Hematopoietic multipotent progenitor cell treated with erythropoietin and hydrocortisone succinate and interleukin-3 and kit ligand, for 15 days (in vitro differentiated cells): ENCODE measurements around the gene STK38.
"Not testable (repeated sequence)": the region's sequence is repeated elsewhere in the genome, so short reads cannot be mapped to it uniquely, and the experiment has no call there.

ENCODE experiments used
- DNase-seq: peaks from one replicate; pipeline ENCODE4 v3.0.0-alpha.2; 2015; ENCODE audit warnings: low spot score

Gene STK38

DNA sequence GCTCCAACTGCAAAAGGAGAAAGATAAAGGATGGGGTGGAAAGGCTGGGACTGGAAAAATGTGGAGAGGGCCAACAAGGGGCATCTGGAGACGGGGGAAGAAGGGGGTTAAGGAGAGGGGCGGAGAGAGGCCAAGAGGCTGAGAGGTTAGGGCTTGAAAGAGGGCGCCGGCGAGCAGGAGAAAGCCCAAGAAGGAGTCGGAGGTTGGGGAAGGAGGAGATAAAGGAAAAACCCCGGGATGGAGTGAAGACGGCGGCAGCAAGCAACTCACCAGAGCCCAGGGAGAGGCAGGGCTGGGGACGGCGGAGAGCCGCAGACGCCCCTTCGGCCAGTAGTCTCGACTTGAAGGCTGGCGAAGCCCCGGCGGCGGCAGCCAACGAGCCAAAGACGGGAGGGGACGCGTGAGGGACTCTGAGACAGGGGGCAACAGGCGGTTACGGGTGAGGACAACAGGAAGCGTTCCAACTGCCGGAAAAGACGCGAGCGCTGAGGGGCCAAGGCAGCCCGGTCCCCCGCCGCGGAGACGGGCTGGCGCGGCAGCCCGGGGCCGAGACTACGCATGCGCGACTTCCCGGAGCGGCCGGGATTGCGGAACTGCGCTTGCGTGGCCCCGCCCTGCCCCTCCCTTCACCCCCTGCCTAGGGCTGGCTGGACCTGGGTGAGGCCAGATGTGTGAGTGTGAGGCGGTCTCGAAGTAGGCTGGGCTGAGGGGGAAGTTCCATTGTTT is at the start of gene STK38:
Gene STK38, minus strand, starts transcription at position 560 of the 726 bp plus-strand sequence. CDS start 7,277 bp downstream, outside the sequence.
- peak; percentile 92 for DNase-seq

DNA sequence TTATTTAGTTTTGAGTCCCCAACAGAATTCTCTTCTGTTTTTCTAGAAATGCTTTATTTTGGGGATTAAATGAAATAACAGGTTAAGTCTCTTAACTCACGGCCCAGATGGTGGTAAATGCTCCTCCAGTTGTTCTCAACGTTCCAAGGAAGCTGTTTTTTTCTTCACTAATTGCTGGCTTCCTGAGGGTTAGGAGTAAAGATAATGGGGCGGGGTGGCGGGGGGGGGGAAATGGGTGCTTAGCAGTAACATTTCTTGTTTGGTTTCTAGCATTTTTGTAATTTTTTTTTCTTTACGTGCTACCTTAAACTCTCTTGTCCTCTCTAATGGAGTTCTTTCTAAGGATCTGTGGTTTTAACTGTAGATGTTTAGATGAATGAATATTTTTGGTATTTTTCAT is 49.1 kb upstream of the STK38 start:
- peak; percentile 21 for DNase-seq

DNA sequence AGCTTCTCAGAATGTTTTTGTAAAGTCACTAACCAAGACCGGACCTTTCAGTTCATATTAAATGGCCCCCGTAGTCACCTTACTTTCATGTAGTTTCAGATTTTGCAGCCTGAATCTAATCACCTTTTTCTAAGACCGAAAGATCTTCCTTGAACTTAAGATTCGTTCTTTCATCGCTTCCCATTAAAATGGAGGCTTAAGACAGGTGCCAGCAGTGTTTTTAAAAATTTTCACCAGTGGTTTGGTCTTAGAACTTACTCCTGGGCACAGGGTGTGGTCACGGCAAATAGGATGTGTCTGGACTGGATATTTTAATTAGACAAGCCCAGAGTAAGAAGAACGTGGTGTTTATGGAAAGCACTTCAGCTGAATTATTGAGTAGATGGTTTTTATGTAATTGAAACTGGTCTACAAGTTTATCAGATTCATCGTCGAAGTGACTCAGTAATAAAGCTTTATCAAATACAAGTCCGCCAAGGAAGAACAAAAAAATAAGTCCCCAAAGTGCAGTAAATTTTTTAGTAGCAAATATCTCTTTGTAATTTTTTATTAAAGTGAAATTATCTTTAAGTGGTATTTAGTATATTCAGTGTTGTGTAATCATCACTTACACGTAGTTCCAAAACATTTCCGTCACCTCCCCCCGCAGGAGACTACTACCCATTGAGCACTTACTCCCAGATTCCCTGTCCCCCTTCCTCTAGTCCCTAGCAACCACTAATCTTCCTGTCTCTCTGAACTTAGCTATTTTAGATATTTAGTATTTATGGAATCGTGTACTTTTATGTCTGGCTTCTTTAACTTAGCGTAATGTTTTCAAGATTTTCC is 47.8 kb upstream of the STK38 start:
- peak; percentile 58 for DNase-seq

DNA sequence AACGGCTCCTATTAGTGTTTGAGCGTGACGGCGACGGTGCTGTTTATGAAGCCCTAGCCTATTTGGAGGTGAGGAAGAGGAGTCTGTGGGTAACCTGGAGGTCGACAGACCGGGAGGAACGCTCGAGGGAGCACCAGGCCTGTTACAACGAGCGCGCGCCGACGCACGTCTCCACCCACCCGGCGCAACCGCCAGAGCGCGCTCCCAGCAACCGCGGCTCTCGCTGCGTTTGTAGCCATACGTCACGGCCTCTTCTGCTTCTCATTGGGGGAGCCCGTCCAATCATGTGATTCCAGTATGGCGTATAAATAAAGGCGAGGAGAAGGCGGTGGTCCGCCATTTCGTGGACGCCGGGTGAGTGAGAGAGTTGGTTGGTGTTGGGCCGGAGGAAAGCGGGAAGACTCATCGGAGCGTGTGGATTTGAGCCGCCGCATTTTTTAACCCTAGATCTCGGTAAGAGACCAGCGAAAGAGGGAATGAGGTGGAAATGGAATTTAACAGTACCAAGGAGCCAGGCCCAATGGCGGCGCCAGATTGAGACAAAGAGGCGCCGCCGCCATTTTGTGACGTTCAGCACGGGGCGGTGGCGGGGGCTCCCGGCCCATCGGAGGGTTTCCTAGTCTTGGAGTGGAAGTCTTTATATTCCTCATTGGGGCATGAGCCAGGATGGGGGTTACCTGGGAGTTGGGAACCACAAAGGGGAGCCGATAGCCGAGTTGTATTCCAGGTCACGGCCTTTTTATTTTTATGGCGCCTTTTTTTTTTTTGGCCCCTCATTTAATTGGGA is 46.9 kb upstream of the STK38 start, which contains the start of gene SRSF3:
Gene SRSF3, plus strand, starts transcription at position 334 of the 787 bp plus-strand sequence. CDS start 2,401 bp downstream, outside the sequence.
- DNase-seq = peak; percentile 99

DNA sequence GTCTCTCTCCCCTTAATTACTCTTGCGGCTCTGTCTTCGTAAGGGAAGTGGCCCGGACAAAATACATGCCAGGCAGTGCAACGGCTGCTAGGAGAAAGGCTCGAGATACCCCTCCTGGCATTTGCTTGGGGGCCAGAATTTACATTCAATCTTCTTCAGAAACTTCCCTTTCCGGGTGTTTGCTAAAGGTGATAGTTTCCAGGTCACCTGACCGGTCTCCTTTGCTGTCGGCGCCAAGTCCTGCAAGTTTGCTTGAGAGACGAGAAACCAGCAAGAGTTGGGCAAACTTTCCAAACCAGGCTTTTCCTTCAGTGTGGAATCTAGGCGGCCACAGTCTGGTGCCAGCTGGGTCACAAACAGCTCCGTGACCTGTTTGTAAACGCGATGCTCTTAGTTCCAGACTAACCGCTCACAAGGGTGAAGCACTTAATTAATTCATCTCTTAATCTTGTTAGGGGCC is 46.3 kb upstream of the STK38 start:
- no peak for DNase-seq

DNA sequence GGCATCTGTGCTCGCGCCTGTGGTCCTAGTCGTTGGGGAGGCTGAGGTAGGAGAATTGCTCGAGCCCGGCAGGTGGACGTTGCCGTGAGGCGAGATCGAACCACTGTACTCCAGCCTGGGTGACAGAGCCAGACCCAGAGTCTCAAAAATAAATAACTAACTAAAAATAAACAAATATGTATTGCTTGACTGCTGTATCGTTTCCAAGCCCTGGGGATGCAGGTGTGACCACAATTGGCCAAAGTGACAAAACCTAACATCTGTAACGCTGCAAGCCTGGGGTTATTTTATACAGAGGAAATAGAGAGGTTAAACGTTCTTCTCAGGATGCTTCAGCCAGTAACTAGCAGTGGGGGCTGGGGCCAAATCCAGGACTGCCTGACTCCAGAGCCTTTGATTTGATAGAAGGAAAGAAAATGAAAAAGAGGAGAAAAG is 45.0 kb upstream of the STK38 start:
- no peak for DNase-seq

DNA sequence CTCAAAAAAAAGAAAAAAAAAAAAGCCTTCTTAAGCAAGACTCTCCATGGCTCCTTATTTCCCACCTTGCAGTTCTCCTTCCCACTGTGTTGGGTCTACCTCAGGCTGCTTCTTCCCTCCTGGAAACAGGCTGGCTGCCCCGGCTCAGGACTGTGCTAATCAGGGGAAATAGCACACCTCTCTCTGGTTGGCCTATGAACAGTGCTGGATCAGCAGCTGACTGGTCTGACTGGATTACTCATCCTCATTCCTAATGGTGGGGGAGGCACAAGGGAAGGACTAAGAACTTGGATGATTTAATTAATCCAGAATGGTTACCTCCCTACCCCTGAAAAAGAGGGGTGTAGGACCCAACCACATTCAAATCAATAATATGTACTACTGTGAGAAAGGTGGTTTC is 43.0 kb upstream of the STK38 start:
- DNase-seq = no peak

DNA sequence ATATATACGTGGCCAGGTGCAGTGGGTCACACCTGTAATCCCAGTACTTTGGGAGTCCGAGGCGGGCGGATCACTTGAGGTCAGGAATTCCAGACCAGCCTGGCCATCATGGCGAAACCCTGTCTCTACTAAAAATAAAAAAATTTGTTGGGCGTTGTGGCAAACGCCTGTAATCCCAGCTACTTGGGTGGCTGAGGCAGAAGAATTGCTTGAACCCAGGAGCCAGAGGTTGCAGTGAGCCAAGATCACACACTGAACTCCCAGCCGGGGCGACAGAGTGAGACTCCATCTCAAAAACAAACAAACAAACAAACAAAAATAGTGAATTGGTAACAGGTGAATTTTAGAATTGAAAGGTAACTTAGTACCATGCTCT is 41.7 kb upstream of the STK38 start:
- DNase-seq = not testable (repeated sequence)

DNA sequence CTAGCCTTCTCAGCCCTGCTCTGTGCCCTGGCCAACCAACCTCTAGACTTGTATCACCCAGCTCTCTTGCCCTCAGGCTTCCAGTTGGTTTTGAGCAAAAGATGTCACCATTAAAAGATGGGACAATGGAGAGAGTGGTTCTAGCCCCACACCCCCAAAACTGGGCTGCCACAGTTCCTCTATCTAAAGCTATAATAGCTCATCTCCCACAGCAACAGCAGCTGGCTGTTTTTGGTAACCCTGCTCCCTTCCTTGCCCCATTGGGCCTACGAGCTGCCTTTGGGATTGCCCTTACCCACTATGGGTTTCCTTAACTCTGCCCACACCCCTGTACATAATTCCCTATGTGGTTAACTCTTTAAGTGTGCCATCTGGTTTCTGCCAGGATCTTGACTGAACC is 39.3 kb upstream of the STK38 start:
- no peak for DNase-seq

DNA sequence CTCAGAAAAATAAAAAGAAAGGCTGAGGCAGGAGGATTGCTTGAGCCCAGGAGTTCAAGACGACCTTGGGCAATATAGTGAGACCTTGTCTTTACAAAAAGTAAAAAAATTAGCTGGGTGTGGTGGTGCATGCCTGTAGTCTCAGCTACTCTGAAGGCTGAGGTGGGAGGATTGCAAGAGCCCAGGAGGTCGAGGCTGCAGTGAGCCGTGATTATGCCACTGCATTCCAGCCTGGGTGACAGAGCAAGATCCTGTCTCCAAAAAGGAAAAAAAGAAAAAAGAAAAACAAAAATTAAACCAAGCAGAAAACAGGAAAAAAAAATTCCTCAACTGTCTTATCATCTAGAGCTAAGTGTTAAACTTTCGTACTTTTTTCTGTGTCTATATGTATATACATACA is 34.4 kb upstream of the STK38 start:
- DNase-seq = no peak

DNA sequence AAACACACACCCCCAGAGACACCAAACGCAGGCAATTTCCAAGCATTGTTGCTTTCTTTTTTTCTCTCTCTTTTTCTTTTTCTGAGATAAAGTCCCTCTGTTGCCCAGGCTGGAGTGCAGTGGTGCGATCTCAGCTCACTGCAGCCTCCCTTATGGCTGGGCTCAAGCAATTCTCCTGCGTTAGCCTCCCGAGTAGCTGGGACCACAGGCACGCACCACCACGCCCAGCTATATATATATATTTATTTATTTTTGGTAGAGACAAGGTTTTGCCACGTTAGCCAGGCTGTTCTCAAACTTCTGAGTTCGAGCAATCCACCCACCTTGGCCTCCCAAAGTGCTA is 32.9 kb upstream of the STK38 start:
- DNase-seq = no peak

DNA sequence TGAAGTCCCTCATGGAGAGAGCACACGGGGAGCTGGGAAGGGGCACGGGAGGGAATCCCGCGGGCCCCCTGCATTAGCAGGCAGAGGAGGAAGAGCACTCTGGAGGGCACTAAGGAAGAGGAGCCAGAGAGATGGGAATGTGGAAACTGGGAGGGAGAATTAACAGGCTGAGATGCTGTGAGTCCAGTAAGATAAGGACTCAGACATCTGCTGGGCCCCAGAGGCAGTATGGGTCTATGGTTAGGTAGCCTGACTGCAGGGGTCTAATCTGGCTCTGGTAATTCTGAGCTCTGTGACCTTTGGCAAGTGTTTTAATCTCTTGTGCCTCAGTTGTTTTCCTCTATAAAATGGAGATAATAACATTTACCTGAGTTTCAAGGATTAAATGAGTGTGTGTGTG is 31.2 kb upstream of the STK38 start:
- DNase-seq = peak; percentile 39

DNA sequence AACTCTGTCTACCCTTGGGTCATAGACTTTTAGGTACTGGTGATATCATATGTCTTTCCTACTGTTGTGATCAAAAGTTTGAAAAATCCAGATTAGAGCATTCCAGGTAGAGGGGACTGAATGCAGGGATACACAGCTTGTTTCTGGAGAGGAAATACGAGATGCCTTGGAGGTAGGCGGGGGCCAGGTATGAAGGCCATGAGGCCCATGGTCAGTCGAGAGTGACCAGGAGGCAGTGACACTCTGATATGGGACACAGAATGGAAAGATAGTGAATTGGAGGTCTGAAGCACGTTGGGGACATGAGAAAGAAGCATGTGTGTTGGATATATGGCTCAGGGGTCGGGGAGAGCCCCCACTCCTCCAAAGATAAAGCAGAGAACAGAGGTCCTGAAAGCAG is 30.8 kb upstream of the STK38 start:
- no peak for DNase-seq

DNA sequence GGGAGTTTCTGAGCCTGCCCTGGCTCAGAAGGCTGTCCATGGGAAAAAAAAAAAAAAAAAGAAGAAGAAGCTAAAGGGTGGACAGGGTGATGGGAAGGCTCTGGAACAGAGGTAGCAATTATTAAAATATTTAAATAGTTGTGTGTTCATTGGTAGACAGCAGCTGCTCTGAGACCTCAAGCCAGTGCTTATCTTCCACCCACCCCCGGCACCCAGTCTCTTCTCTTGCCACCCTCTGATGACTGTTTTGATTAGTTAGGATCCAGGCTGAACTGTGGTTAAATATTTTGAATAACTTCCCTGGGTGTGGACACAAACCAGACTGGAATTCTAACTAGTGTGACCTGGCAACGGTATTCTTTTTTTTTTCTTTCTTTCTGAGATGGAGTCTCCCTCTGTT is 30.0 kb upstream of the STK38 start:
- peak; percentile 74 for DNase-seq

DNA sequence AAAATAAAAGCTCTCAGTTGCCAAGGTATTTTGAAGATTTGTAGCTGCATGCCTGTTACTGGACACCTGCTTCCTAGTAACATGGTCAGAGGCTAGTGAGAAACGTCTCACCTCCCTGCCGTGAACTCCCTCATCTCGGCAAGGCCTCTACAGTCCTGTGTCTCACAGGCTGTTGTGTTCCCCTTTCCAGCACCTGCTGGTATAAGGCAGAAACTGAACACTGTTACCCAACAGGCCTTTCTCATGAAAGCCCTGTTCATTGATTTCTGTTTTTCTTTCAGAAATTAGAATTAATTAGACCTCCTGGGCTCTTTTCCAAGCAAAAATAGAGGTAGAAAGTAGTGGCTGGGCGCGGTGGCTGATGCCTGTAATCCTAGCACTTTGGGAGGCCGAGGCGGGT is 29.3 kb upstream of the STK38 start:
- no peak for DNase-seq

DNA sequence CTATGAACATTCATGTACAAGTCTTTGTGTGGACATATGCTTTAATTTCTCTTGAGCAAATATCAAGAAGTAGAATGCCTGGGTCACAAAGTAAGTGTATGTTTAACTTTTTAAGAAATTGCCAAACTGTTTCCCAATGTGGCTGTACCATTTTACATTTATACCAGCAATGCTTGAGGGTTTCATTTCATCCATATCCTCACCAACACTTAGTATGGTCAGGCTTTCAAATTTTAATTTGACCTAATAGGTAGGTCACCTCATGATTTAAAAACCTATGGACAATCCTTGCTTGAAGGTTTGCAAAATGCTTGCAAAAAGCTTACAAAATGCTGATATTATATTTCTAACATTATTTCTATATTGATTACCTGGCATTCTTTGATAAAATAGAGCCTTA is 27.4 kb upstream of the STK38 start:
- DNase-seq = no peak

DNA sequence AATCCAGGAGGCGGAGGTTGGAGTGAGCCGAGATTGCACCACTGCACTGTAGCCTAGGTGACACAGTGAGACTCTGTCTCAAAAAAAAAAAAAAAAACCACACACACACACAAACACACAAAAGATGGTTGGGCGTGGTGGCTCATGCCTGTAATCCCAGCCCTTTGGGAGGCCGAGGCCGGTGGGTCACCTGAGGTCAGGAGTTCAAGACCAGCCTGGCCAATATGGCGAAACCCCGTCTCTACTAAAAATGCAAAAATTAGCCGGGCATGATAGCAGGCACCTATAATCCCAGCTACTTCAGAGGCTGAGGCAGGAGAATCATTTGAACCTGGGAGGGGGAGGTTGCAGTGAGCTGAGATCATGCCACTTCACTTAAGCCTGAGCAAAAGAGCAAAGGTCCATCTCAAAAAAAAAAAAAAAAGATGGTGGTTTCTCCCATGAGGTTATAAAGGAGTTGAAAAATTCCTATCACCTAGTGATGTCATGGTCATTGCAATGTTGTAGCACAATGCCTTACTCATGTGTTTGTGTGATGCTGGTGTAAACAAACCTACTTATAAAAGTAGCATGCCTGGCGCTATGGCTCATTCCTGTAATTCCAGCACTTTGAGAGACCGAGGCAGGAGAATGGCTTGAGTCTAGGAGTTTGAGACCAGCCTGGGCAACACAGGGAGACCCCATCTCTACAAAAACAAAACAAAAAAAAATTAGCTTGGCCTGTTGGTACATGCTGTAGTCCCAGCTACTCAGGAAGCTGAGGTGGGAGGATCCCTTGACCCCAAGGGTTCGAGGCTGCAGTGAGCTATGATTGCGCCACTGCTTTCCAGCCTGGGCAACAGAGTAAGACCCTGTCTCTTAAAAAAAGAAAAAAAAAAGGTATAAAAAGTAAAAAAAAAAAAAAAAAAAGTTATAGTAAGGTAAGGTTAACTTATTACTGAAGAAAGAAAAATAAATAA is 25.4 kb upstream of the STK38 start:
- not testable (repeated sequence) for DNase-seq

DNA sequence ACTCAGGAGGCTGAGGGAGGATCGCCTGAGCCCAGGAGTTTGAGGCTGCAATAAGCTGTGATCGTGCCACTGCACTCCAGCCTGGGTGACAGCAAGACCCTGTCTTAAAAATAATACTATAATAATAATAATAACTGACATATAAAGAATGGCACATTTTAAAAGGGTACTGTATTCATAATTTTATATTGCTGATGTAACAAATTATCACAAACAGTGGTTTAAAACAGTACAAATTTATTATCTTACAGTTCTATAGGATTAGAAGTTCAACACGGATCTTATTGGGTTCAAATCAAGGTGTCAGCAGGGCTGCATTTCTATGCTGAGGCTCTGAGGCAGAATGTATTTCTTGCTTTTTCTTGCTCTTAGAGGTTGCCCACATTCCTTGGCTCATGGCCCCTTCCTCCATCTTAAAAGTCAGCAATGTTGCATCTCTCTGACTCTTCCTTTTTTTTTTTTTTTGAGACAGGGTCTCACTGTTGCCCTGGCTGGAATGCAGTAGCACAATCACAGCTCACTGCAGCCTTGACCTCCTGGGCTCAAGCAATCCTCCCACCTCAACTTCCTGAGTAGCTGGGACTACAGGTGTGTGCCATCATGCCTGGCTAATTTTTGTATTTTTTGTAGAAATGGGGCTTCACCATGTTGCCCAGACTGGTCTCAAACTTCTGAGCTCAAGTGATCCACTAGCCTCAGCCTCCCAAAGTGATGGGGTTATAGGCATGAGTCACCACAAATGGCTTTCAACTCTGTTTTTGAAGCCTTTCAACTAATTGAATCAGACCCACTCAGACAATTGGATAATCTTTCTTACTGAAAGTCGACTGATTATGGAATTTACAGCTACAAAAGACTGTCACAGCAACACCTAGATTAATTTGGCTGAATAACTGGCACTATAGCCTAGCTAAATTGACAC is 24.1 kb upstream of the STK38 start:
- no peak for DNase-seq

DNA sequence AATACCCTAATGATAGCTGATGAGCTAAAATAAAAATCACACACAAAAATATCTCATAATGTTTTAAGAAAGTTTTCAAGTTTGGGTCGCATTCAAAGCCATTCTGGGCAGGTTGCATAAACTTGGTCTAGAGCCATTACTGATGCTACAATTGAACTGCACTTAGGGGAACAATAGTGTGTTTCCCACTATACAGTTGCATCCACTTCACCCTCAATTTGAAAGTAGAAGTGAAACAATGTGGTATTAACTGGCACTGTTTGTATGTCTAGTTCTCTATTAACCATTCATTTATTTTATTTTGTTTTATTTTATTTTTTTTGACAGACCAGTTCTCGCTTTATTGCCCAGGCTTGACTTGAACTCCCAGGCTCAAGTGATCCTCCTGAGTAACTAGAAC is 23.0 kb upstream of the STK38 start:
- DNase-seq = no peak

DNA sequence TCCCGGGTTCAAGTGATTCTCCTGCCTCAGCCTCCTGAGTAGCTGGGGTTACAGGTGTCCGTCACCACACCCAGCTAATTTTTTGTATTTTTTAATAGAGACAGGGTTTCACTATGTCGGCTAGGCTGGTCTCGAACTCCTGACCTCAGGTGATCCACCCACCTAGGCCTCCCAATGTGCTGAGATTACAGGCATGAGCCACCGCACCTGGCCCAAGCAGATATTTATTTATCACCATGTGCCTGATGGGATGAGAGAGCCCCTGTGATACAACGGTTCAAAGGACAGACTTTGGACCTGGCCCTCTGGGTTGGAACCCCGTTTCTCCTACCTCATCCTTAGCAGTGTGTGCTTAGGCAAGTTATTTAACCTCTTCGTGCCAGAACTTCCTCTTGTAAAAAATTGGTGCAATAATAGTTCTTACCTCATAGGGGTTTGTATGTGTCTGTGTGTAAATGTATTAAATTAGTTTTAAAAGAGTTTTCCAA is 19.2 kb upstream of the STK38 start:
- DNase-seq = no peak
